HL-60/S4 treated with retinoic acid at 250 ng/mL for 4 days and 3 days (cell line): Measurements from ENCODE around the gene PGGT1B.

ENCODE experiments used
- in situ Hi-C: fragments of 300-500 bp; cut with MboI; formaldehyde crosslinking; loops from 2 replicates; pipeline ENCODE4 v1.7.0; 2022; ENCODE audit warnings: low sequenced_read_pairs

Gene PGGT1B

DNA sequence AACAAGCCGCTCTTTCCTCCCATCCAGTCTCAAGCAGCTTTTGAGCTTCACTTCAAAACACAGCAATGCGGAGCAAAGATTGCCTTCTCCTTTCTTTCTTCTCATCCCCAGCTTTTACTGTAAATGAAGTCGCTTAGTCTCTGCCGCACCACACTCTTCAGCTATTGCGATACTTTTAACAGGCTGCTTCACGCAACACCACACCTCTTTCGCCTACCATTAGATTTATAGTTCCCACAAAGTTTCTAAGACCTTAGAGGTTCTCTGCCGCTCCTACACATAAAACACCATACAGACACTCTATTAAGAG lies 711 bp downstream of the PGGT1B start:
- in situ Hi-C loops, result no loop called here

GRCh38 chr5:115260248-115260647 lies 2.4 kb downstream of the PGGT1B start:
- in situ Hi-C loops, result no loop called here

- in situ Hi-C loops, result no loop called here
Observed at GRCh38 chr5:115257981-115258380, 4.7 kb downstream of the PGGT1B start.

DNA sequence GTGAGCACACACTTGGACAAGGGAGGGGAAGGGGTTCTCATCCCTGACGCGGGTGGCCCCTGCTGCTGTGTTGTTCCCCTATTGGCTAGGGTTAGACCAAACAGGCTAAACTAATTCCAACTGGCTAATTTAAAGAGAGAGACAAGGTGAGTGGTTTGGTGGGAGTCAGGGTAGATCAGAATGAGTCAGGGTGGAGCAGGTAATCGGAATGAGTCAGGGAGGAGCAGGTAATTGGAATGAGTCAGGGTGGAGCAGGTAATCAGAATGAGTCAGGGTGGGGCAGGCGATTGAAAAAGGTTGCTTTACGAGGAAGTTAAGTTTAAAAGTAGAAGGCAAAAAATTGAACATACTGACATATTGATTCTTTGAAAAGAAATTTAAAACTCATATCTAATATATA lies 13.3 kb downstream of the PGGT1B start:
- in situ Hi-C loops, result loop anchor here (25.0 kb wide), 1 partner anchor 137 kb away; no protein-coding TSS in a partner anchor

DNA sequence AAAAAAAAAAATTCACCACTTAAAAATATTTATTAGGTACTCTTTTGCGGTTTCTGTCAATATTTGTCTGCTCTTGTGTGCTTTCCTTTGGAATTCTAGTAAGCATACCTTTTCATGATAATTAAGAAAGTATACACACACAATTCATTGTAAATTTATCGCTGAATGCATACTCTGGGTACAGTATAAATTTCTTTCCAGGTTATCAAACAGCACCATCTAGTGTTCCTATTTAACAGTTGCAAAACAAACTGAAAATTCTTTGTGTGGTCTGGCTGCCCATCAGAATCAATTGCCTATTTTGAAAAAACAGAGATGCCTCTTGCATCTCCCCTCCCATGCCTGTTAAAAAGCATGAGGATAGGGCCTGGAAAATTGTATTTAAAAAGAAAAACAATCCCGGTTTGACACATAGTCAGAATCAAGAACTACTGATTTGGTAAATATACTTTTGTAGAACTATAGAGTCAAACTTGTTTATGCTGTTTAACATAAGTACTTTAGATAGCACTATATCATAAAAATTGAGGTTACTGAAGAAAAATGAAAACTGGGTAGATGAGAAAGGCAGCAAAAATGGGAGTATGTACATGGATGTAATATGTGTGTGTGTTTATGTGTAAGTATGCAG lies 16.2 kb downstream of the PGGT1B start:
- in situ Hi-C loops, result loop anchor here (25.0 kb wide), 1 partner anchor 134 kb away; no protein-coding TSS in a partner anchor

DNA sequence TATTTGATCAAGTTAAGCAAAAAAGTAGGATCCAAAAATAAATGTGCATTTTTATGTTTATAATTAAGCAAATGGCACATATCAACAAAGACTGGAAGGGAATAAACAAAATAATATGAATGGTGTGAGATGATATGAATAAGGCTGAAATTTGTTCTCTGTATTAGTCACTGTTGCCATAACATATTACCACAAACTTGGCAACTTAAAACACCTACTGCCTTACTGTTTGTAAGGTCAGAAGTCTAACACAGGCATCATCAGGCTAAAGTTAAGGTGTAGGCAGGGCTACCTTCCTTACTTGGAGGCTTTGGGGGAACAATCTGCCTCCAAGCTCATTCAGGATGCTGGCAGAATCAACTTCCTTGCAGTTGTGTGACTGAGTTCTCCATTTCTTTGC lies 19.3 kb downstream of the PGGT1B start:
- in situ Hi-C loops, result loop anchor here (25.0 kb wide), 1 partner anchor 131 kb away; no protein-coding TSS in a partner anchor

DNA sequence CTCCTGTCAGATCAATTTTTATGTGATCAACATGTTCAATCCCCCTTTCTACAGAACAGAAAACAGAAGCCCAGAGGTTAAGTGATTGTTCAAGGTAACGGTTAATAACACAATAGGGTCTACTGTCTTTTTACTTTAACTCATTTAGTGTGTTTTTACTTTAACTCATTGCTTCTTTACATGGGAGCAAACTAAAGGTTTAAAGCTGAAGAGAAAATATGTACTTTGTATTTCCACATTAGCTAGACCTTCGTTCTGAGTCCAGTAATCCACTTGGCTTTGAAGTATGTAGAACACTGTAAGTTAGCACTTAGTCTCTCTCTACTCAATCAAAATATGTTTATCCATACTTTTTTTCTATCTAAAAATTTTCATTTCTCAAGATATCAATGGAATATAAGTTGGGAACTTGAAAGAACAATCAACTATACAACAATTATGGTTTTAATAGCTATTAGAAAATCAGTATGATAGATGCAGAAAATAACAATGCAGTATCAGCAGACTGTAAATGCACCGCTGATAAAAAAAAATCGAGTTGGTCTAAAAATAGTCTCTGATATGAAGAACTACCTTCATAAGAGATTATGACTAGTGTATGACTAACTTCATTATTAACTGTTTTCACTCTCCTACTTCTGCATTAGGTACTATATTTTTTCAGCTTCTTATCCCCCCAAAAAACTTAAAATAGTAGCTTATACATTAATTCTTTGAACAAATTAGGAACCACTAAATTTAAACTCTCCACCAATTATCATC lies 20.6 kb downstream of the PGGT1B start:
- in situ Hi-C loops, result loop anchor here (25.0 kb wide), 1 partner anchor 130 kb away; no protein-coding TSS in a partner anchor

DNA sequence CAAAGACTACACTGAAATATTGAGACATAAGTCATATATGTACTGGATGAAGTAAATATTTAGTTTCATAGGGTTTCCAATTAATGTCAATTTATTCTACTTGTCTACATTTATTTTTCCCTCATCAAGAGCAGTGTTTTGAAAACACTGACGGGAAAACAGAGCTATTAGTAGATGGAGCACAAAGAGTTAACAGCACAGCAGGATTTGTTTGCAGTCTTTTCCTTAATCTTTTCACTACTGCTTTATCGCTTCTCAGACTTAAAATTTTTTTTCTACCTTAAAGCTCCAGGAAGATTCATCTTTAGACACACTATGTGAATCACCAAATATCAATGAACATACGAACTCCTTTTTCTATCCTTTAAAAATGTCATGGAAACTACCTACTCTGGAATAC lies 25.6 kb downstream of the PGGT1B start:
- in situ Hi-C loops, result loop anchor here (25.0 kb wide), 1 partner anchor 125 kb away; no protein-coding TSS in a partner anchor

GRCh38 chr5:115236599-115236998 lies 26.1 kb downstream of the PGGT1B start:
- in situ Hi-C loops, result loop anchor here (25.0 kb wide), 1 partner anchor 124 kb away; no protein-coding TSS in a partner anchor

GRCh38 chr5:115231598-115231997 lies 31.1 kb downstream of the PGGT1B start:
- in situ Hi-C loops, result loop anchor here (25.0 kb wide), 1 partner anchor 119 kb away; no protein-coding TSS in a partner anchor

GRCh38 chr5:115229606-115230005 lies 33.1 kb downstream of the PGGT1B start:
- in situ Hi-C loops, result loop anchor here (25.0 kb wide), 1 partner anchor 117 kb away; no protein-coding TSS in a partner anchor

DNA sequence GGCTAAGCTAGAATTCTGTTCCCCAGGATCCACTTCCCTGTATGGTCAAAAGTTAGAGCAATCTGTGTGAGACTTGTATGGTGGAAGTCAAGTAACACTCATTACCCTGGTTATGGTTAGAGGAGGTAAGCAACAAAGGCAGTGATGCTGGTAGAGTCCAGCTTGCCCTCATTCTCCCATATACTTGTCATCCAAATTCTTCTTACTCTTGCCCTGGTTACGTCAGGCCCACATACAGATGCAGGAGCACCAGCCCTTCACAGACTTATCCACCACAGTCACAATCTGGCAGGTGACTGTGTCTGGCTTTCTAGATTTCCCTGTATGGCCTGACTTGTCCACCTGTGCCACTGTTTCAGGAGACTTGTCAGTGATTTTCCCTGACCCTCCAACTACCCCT lies 35.4 kb downstream of the PGGT1B start:
- in situ Hi-C loops, result loop anchor here (25.0 kb wide), 1 partner anchor 115 kb away; no protein-coding TSS in a partner anchor

GRCh38 chr5:115214541-115214940 lies 48.1 kb downstream of the PGGT1B start:
- in situ Hi-C loops, result no loop called here

DNA sequence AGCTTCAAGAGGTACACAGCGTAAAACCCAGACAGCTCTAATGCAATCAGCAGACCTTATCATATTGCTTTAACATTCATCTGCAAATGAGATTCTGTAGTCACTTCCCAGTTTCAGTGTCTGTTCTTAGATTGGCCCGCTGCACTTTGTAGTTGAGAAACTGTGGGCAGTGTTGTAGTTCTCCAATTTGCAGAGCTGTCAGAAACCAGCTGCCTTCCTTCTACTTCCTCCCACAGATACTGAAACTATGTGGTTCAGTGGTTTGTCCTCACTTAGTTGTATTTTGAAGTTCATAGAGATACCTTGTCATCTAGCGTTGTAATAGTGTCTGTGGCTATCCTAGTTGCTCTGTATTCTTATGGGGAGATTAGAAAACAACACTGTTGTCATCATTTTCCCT lies 53.4 kb downstream of the PGGT1B start:
- in situ Hi-C loops, result no loop called here

DNA sequence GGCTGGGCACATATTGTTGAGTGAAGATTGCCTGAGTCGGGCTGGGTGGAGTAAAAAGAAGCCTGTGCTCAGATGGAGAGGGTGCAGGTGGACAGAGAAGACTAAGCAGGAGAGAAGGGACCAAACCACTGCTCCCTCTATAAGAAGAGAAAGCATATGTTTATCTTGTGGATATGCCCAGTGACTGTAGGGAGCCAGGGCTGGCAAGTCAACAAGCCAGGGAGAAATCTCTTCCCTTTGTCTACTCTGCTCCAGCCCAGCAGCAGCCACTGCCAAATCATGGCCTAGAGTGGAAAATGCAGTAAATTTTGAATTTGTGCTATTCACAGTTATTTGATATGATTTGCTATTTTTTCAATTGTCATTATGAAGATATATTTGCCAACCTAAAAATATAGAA lies 59.7 kb downstream of the PGGT1B start:
- in situ Hi-C loops, result no loop called here

- in situ Hi-C loops, result no loop called here
Observed at GRCh38 chr5:115196161-115196560, 66.5 kb downstream of the PGGT1B start.

DNA sequence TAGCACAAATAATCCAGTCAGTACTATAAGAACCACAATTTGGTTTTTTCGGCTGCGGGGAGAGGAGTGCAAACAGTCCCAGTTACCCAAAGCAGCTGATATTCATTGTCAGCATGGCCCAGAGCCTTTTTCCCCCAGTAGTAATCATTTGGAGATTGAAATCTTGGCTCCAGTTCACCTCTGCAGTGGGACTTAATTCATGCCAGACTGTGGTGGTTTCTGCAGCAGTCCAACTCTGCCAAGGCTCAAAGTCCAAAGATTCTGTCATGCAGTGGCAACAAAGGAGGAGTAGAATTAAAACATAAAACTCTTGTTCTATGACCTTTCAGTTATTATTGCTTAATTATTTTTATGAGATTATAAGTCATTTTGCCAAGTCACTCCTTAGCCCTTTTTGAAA lies 68.0 kb downstream of the PGGT1B start:
- in situ Hi-C loops, result no loop called here

GRCh38 chr5:115193295-115193694 lies 69.4 kb downstream of the PGGT1B start:
- in situ Hi-C loops, result no loop called here

- in situ Hi-C loops, result no loop called here
Observed at GRCh38 chr5:115192098-115192497, 70.6 kb downstream of the PGGT1B start.

- in situ Hi-C loops, result no loop called here
Observed at GRCh38 chr5:115191474-115192031, 71.1 kb downstream of the PGGT1B start.

- in situ Hi-C loops, result no loop called here
Observed at GRCh38 chr5:115190388-115190787, 72.3 kb downstream of the PGGT1B start.

- in situ Hi-C loops, result no loop called here
Observed at GRCh38 chr5:115189866-115190265, 72.8 kb downstream of the PGGT1B start.
